Fibroblast of upper back skin (primary cell): ENCODE results near the gene NR1H4.
"Not testable (repeated sequence)": the region's sequence is repeated elsewhere in the genome, so short reads cannot be mapped to it uniquely, and the experiment has no call there.

Source experiments
- DNase-seq: peaks from one replicate; pipeline ENCODE4 v3.0.0-alpha.2; 2013

The NR1H4 gene

GRCh38 chr12:100473050-100473715 is 483 bp upstream of the NR1H4 start:
- DNase-seq: no peak

GRCh38 chr12:100474617-100475016 is 951 bp downstream of the NR1H4 start:
- DNase-seq: no peak

- no peak for DNase-seq
These were observed 2.5 kb downstream of the NR1H4 start for GRCh38 chr12:100476013-100476751.

- no peak for DNase-seq
These were observed 7.4 kb downstream of the NR1H4 start for GRCh38 chr12:100481021-100481420.

GRCh38 chr12:100484183-100484886 is 10.7 kb downstream of the NR1H4 start:
- DNase-seq: no peak

- no peak for DNase-seq
These were observed 11.3 kb downstream of the NR1H4 start for GRCh38 chr12:100484891-100485471.

- no peak for DNase-seq
These were observed 12.3 kb downstream of the NR1H4 start for GRCh38 chr12:100485983-100486382.

GRCh38 chr12:100489251-100489820 is 15.7 kb downstream of the NR1H4 start:
- DNase-seq: no peak

GRCh38 chr12:100490056-100490455 is 16.4 kb downstream of the NR1H4 start:
- DNase-seq: no peak

- DNase-seq: no peak
These were observed 17.4 kb downstream of the NR1H4 start for GRCh38 chr12:100491104-100491503.

- no peak for DNase-seq
These were observed 19.8 kb downstream of the NR1H4 start for GRCh38 chr12:100493396-100494012.

GRCh38 chr12:100494026-100494425 is 20.4 kb downstream of the NR1H4 start:
- DNase-seq: no peak

GRCh38 chr12:100494538-100494937 is 20.9 kb downstream of the NR1H4 start:
- DNase-seq: no peak

- no peak for DNase-seq
These were observed 23.6 kb downstream of the NR1H4 start for GRCh38 chr12:100497105-100497795.

GRCh38 chr12:100498141-100498540 is 24.5 kb downstream of the NR1H4 start:
- no peak for DNase-seq

- no peak for DNase-seq
These were observed 25.8 kb downstream of the NR1H4 start for GRCh38 chr12:100499416-100499815.

- DNase-seq: not testable (repeated sequence)
These were observed 29.1 kb downstream of the NR1H4 start for GRCh38 chr12:100502718-100503117.

- DNase-seq: no peak
These were observed 29.6 kb downstream of the NR1H4 start for GRCh38 chr12:100503228-100503628.

- DNase-seq: no peak
These were observed 31.1 kb downstream of the NR1H4 start for GRCh38 chr12:100504804-100505203.

GRCh38 chr12:100508751-100509150 is 35.1 kb downstream of the NR1H4 start:
- DNase-seq: no peak

- DNase-seq: no peak
These were observed 39.0 kb downstream of the NR1H4 start for GRCh38 chr12:100512692-100513091.

- DNase-seq: no peak
These were observed 42.3 kb downstream of the NR1H4 start for GRCh38 chr12:100515968-100516367.
